Islet precursor cell (in vitro differentiated cells): ENCODE measurements around the gene TRPM8.

Experiments used
- DNase-seq: peaks from one replicate; pipeline ENCODE4 v3.0.0-alpha.2; 2018

Gene TRPM8

GRCh38 chr2:233976690-233977294 lies 59.6 kb downstream of the TRPM8 start:
- DNase-seq = peak; percentile 59

GRCh38 chr2:233977296-233977837 lies 60.2 kb downstream of the TRPM8 start:
- peak; percentile 56 for DNase-seq

- DNase-seq = peak; percentile 0
These were observed 62.6 kb downstream of the TRPM8 start for GRCh38 chr2:233979748-233980147.

DNA sequence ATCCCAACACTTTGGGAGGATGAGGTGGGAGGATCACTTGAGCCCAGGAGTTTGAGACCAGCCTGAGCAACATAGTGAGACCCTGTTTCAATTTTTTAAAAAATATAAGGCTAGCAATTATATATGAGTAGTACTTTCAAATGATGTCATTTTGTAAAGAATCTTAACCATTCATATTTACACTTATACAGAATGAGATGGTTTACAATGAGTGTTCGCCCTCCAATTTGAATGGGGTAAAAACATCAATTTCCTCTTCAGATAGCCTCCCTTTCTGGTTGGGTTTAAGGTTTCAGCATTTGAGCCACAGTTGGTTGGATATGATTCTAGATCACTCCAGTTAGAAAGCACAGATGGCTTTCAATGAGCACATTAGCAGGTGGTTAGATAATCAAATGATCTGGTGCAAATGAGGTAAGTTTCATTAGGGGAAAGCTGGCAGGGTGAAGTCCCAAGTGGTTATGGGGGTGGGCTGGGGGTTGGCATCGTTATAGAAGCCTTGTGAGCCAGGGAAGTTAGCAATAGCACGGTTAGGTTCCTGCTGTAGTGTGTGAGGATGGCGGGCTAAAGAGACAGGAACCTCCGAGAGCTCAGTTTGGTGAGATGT lies 63.9 kb downstream of the TRPM8 start:
- DNase-seq = peak; percentile 12

DNA sequence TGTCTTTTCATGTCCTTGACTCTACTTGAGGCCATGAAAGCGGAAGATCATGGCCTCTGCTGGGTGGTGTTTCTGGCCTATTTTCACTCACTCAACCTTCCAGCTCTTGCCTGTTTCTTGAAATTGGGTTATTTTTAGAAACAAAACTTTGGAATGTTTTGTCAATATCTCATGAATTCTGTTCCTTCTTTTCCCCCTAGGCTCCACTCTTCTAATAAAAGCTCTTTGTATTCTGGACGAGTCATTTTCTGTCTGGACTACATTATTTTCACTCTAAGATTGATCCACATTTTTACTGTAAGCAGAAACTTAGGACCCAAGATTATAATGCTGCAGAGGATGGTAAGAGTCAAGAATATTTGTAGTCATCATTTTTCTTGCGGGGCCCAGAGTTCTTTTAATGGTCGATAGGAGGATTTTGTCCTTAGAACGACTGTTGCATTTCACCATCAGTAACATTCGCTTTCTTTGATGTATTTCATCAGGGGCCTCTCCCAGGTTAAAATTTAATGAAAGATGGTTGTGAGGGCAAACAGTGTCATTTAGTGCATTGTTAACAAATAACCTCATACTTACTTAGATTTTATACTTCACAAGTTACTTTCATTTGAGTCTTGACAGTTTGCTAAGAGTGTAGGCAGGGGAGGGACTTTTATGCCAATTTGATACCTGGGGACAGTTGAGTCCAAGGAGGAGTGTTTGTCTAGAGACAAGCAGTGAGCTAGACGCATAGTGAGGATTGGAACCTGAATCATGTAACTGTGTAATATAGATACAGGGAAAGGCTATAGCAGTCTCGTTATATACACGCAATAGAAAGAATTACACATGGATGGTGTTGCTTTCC lies 64.6 kb downstream of the TRPM8 start:
- no peak for DNase-seq

DNA sequence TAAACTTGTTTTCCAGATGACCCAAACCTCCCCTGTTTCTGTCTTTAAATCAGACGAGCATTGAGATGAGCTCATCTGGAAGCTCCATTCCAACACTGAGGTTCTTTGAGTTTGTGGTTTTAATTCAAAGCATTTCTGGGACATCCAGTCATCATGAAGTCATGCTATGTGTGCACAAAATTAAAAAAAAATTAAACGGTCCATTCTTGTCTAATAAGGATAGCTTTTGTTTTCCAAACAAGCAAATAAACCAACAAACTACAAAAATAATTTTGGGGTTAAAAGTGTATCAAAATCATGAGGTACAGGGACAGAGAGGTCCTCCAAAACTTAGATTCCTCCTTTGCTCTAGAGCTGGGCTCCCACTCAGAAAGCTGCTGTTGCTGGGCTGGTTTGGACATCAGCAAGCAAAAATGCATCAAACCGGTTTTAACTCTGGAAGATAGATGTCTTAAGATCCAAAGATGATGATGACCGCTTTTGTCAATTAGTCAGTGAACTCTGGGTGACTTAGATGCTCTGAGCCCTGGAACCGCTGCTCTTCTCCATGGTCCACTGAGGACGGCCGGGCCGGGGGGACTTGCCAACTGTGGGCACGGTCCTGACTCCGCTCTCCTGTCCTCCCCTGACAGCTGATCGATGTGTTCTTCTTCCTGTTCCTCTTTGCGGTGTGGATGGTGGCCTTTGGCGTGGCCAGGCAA lies 65.4 kb downstream of the TRPM8 start:
- no peak for DNase-seq

GRCh38 chr2:233983445-233983844 lies 66.3 kb downstream of the TRPM8 start:
- no peak for DNase-seq

- DNase-seq = peak; percentile 8
These were observed 71.4 kb downstream of the TRPM8 start for GRCh38 chr2:233988581-233988980.

DNA sequence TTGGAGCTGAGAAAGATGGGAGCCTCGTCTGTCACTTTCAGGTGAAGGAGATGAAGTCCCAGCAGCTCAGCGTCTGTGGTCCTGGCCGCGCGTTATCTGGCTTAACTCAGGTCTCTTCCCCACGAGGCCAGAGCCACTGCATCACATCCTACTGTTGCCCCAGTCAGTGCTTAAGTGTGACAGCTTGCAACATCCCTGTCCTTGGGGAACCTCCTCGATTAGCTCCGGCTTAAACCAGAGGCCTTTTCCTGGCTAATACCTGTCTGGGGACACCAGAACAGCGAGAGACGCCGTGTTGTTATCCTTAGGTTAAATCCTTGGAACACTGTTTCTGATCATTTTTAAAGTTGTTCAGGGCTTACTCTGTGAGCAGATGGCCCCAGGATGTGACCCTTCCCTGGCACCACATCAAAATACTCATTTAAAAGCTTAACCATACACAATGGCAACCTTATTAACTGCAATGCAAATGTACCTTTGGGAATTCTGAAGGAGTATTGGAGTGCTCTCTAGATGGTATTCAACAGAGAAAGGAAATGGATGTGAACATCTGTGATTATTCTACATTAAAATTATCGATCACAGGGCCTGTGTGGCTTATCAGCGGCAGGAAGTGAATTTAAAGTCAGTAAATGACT lies 72.2 kb downstream of the TRPM8 start:
- DNase-seq = peak; percentile 25

DNA sequence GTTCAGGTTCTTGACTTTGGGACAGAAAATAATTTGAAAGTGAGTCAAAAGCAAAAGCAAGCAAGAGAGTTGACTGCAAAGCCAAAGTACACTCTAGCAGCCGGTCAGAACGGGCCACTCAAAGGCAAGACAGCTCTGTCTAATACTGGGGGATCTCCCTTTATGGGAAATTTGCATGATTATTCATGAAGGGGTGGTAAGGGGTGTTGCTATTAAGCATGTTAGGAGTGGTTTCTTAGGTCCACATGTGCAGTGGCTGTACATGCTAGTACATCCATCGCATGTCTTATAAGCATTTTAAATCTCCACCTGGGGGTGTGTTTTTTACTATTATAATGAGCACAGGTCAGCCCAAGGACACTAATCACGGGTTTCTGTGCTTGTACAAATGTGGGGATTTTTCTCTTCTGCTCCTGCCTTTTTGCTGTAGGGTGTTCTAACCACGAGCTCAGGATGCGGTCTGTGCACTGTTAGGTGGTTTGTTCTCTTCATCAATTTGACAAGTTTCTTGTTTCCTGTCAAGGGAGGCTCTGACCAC lies 73.2 kb downstream of the TRPM8 start:
- peak; percentile 29 for DNase-seq

GRCh38 chr2:233991196-233991595 lies 74.0 kb downstream of the TRPM8 start:
- peak; percentile 10 for DNase-seq

GRCh38 chr2:233992513-233993217 lies 75.5 kb downstream of the TRPM8 start:
- peak; percentile 26 for DNase-seq

DNA sequence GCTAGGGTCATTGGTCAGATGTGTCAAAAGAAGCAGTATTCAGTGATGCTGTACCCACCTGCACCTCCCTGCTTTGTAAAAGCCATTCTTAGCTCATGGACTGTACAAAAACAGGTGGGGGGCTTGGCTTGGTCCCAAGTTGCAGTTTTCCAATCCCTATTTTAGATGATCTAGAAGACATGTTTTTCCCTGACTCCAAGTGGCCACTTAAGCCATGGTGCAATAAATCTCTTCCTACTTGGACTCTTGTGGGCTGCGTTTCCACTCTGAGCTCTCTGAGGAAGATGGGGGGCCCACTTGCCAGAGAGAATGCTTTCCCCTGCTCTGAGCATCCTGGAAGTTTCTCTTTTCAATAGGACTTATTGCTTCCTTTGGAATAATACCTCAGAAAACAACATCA lies 76.3 kb downstream of the TRPM8 start:
- peak; percentile 2 for DNase-seq

DNA sequence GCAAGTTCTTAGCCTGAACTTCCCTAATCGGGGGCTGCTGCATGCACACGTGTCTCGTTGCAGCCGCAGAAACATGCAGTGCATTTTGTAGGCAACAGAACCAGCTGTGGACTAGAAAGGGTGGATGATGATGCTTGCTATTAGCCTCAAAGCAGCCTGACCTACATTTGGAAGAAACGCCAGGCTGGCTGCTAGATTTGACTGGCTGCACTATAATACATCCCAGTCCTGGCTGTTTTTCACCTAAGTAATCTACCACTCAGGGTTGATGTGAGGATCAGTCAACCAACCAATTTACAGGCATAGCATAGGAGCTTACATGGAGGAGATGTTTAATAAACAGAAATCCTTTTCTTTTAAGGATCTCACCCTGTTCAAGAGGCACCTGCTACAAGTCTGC lies 77.0 kb downstream of the TRPM8 start:
- peak; percentile 4 for DNase-seq

GRCh38 chr2:233996000-233996399 lies 78.8 kb downstream of the TRPM8 start:
- no peak for DNase-seq

- DNase-seq = no peak
These were observed 79.3 kb downstream of the TRPM8 start for GRCh38 chr2:233996461-233996860.

- DNase-seq = no peak
These were observed 80.5 kb downstream of the TRPM8 start for GRCh38 chr2:233997707-233998106.

GRCh38 chr2:233999182-233999581 lies 82.0 kb downstream of the TRPM8 start:
- DNase-seq = peak; percentile 89

- DNase-seq = no peak
These were observed 84.4 kb downstream of the TRPM8 start for GRCh38 chr2:234001380-234002160.

DNA sequence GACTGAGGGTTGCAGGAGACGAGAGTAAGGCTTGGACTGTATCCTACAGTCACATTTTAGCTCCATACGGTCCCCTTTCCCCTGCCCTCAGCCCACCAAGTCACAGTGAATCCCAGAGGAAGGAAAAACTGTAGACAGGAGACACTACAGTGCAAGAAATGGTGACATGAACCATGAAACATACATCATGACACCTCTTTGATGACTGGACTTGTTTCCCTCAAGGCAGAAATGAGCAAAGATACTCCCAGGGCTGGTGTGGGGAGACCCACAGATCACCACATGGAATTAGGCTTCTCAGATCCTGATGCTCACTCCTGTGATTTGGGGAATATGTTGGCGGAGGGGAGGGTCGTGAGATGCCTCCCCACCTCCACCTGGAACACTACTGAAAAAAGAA lies 85.1 kb downstream of the TRPM8 start:
- no peak for DNase-seq
